Large intestine (tissue), 3 donors: ENCODE data around the gene ARHGEF40. TPM values are rescaled to one million over a fixed set of nuclear protein-coding genes. Genes with fewer than 3 reads are reported as not detected.

Source experiments
- DNase-seq, 2 donors: peaks; one replicate each; pipeline versions ENCODE4 v3.0.0 to v3.0.0-alpha.2; 2013
- H3K27ac ChIP-seq: one replicate; pipeline ENCODE4 v1.5.1; 2013; ENCODE audit warnings: low read length
- H3K27me3 ChIP-seq: 2 replicates; pipeline ENCODE4 v1.6.1; 2013; ENCODE audit warnings: low read length; ENCODE audit not compliant: control insufficient read depth, insufficient read depth
- H3K36me3 ChIP-seq: 2 replicates; pipeline ENCODE4 v1.6.1; 2013; ENCODE audit warnings: low read length; ENCODE audit not compliant: control insufficient read depth, insufficient read depth
- H3K4me1 ChIP-seq: one replicate; pipeline ENCODE4 v1.6.1; 2013; ENCODE audit warnings: low read length; ENCODE audit not compliant: control insufficient read depth, insufficient read depth
- H3K4me3 ChIP-seq: one replicate; pipeline ENCODE4 v1.5.1; 2013; ENCODE audit warnings: low read length
- H3K9me3 ChIP-seq: one replicate; pipeline ENCODE4 v1.6.1; 2013; ENCODE audit warnings: mild to moderate bottlenecking, low read depth, low read length, moderate library complexity; ENCODE audit not compliant: control insufficient read depth
- WGBS: methylation state at CpG from one replicate; pipeline ENCODE4 v1.1.5; 2013; ENCODE audit warnings: low lambda C conversion rate; ENCODE audit not compliant: insufficient coverage; 5-methylcytosine and 5-hydroxymethylcytosine counted together
- polyA plus RNA-seq: library from polyadenylated mRNA; unstranded; fragments of 120-200 nt; gene quantifications from one replicate; pipeline ENCODE4 v1.2.1, GENCODE V29; 2013

The ARHGEF40 gene
- polyA plus RNA-seq, 1 donor, result 28.7 TPM

DNA sequence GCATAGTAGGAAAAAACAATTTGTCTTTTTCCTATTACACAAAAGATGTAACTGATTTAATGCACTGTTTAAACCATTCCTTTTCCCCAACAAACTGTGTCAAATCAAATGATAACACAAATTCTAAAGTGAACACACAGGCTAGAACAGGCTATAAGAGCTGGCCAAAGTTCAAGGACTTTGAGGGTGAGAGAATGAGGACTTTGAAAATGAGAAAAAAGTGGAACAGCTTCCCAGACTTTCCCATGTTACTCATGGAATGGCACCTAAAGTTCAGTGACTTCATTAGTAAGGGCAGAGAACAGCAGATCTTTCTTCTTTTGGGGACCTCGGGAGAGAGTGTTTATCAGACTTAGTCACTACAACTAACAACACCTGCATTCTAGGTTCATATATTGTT lies 53.3 kb downstream of the ARHGEF40 start:
- H3K4me3 ChIP-seq, result no peak overlapping the region
- H3K27me3 ChIP-seq, result no peaks in the 10 kb centered on the region
- no peaks in the 10 kb centered on the region for H3K9me3 ChIP-seq
- no CpG with 5 or more reads among the region's 1 CpG for WGBS
- H3K27ac ChIP-seq, result no peak overlapping the region
- peak in 1 of 2 donors; percentile 9 for DNase-seq
- H3K36me3 ChIP-seq, result no peaks in the 10 kb centered on the region
- H3K4me1 ChIP-seq, result no peaks in the 10 kb centered on the region

DNA sequence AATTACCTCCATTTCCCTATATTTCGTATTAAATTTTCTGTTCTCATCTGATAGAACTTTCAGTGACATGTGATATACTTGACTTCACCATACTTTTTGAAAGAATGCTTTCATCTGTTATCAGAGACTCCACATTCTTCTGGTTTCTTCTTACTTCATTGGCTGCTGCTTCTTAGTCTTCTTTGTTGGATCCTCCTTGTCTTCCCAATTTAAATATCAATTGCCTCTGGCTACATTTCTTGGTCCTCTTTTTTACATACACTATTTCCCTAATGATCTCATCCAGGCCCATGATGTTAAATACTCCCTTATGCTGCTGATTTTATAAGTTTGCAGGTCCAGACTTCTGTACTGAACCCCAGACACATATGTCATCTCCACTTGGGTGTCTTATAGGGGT lies 63.8 kb downstream of the ARHGEF40 start:
- H3K27me3 ChIP-seq, result no peaks in the 10 kb centered on the region
- H3K9me3 ChIP-seq, result no peaks in the 10 kb centered on the region
- WGBS, result 83% methylated on average over 1 of the region's 1 CpG
- DNase-seq, result no peak
- no peak overlapping the region for H3K27ac ChIP-seq
- no peaks in the 10 kb centered on the region for H3K4me1 ChIP-seq
- H3K36me3 ChIP-seq, result no peaks in the 10 kb centered on the region
- H3K4me3 ChIP-seq, result no peak overlapping the region

DNA sequence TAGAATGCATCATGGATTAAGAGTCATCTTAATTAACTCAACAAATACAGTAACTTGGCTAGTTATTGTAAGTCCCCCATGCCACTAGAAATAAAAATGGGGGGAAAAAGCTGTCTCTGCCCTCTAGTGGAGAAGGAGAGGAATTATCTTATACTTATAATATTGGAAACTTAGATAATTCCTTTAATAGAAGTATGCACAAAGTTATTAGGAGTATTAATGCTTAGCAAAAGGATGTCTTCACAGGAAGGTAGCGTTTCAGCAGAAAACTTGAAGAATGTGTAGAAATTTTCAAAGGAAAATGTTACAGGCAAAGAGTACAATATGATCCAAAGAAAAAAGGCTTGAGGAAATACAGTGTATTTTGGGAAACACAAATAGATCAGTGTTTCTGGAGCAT lies 65.9 kb downstream of the ARHGEF40 start:
- 14% methylated on average over 1 of the region's 1 CpG for WGBS

More for the DNA sequence above, 65.9 kb downstream of the ARHGEF40 start:
- Histone ChIP-seq H3K27me3 (no peaks in the 10 kb centered on the region), H3K27ac (no peak overlapping the region), H3K4me1 (no peaks in the 10 kb centered on the region), H3K9me3 (no peaks in the 10 kb centered on the region), H3K36me3 (no peaks in the 10 kb centered on the region), H3K4me3 (no peak overlapping the region)
- DNase-seq, result no peak

Other genes with a start within 250 kb of the ARHGEF40 start
- gene RNASE3, start 178.9 kb upstream of the ARHGEF40 start, polyA plus RNA-seq, result 0.18 TPM
- gene RNASE2, start 114.8 kb upstream of the ARHGEF40 start, polyA plus RNA-seq, result 0.39 TPM
- gene METTL17, start 80.3 kb upstream of the ARHGEF40 start, polyA plus RNA-seq, result 86.6 TPM
- gene SLC39A2, start 71.0 kb upstream of the ARHGEF40 start, polyA plus RNA-seq, result 0.06 TPM
- 76.5 TPM for gene NDRG2, start 45.2 kb upstream of the ARHGEF40 start, polyA plus RNA-seq
- 0.16 TPM for gene TPPP2, start 40.1 kb upstream of the ARHGEF40 start, polyA plus RNA-seq
- gene RNASE13, start 35.5 kb upstream of the ARHGEF40 start, polyA plus RNA-seq, result 0.09 TPM
- 0.09 TPM for gene RNASE7, start 27.9 kb upstream of the ARHGEF40 start, polyA plus RNA-seq
- gene RNASE8, start 12.5 kb upstream of the ARHGEF40 start, polyA plus RNA-seq, result not detected
- gene ZNF219, start 28.4 kb downstream of the ARHGEF40 start, polyA plus RNA-seq, result 45.2 TPM
- gene TMEM253, start 30.8 kb downstream of the ARHGEF40 start, polyA plus RNA-seq, result 62.3 TPM
- not detected for gene OR5AU1, start 85.8 kb downstream of the ARHGEF40 start, polyA plus RNA-seq
- 668 TPM for gene HNRNPC, start 199.1 kb downstream of the ARHGEF40 start, polyA plus RNA-seq
- 0.49 TPM for gene RPGRIP1, start 209.8 kb downstream of the ARHGEF40 start, polyA plus RNA-seq